Measurements from ENCODE around the gene TM4SF5.

Gene TM4SF5

GRCh38 chr17:4759776-4760236, 11.9 kb upstream of the TM4SF5 start:
- ChIA-PET CTCF (no interaction called here), POLR2A (no interaction called here)
- TF ChIP-seq CTCF (IDR thresholded peaks at IDR 0.05; ENCODE audit: insufficient read depth, low read length, missing control alignments), result no peak
- no peak overlapping the region for H3K4me3 ChIP-seq (ENCODE audit: low read depth, low read length)
- no peak for DNase-seq (ENCODE audit: low read depth, low spot score)

GRCh38 chr17:4764595-4764994, 7.1 kb upstream of the TM4SF5 start:
- ChIA-PET CTCF (no interaction called here), POLR2A (no interaction called here)
- TF ChIP-seq CTCF (IDR thresholded peaks at IDR 0.05; ENCODE audit: insufficient read depth, low read length, missing control alignments), result no peak

GRCh38 chr17:4766201-4766600, 5.5 kb upstream of the TM4SF5 start:
- no peak overlapping the region for H3K4me3 ChIP-seq (ENCODE audit: low read depth, low read length)
- no peak for TF ChIP-seq CTCF (IDR thresholded peaks at IDR 0.05; ENCODE audit: insufficient read depth, low read length, missing control alignments)
- CTCF ChIA-PET, result interaction anchor here (0.7 to 1.1 kb wide), 2 partner anchors 65 to 118 kb away, joined by 3 to 4 read pairs; no protein-coding TSS in a partner anchor
- POLR2A ChIA-PET, result no interaction called here
- no peak for DNase-seq (ENCODE audit: low read depth, low spot score)

More at GRCh38 chr17:4764595-4764994, 7.1 kb upstream of the TM4SF5 start:
- DNase-seq (ENCODE audit: low read depth, low spot score), result no peak
- no peak overlapping the region for H3K4me3 ChIP-seq (ENCODE audit: low read depth, low read length)

- H3K4me3 ChIP-seq (ENCODE audit: low read depth, low read length), result no peak overlapping the region
- POLR2A ChIA-PET, result no interaction called here
- CTCF ChIA-PET, result no interaction called here
- DNase-seq (ENCODE audit: low read depth, low spot score), result no peak
- no peak for TF ChIP-seq CTCF (IDR thresholded peaks at IDR 0.05; ENCODE audit: insufficient read depth, low read length, missing control alignments)
Observed at GRCh38 chr17:4766723-4767122, 5.0 kb upstream of the TM4SF5 start.

GRCh38 chr17:4768298-4768697, 3.4 kb upstream of the TM4SF5 start:
- DNase-seq (ENCODE audit: low read depth, low spot score), result no peak
- ChIA-PET POLR2A (no interaction called here), CTCF (interaction anchor here (1.1 to 2.0 kb wide), 2 partner anchors 20 to 22 kb away, joined by 3 to 7 read pairs; partner anchors contain the start of gene GLTPD2)
- no peak for TF ChIP-seq CTCF (IDR thresholded peaks at IDR 0.05; ENCODE audit: insufficient read depth, low read length, missing control alignments)
- no peak overlapping the region for H3K4me3 ChIP-seq (ENCODE audit: low read depth, low read length)

- no peak for TF ChIP-seq CTCF (IDR thresholded peaks at IDR 0.05; ENCODE audit: insufficient read depth, low read length, missing control alignments)
- H3K4me3 ChIP-seq (ENCODE audit: low read depth, low read length), result no peak overlapping the region
- DNase-seq (ENCODE audit: low read depth, low spot score), result no peak
- POLR2A ChIA-PET, result no interaction called here
- CTCF ChIA-PET, result interaction anchor here (2.0 kb wide), 1 partner anchor 19 kb away, joined by 7 read pairs; the partner anchor contains the start of gene GLTPD2
Observed at GRCh38 chr17:4769628-4770027, 2.1 kb upstream of the TM4SF5 start.

Data from AG04449 (cell line).